HT1080 (cell line): ENCODE results near the gene NR1I3. TPM values are rescaled to one million over a fixed set of nuclear protein-coding genes. Genes with fewer than 3 reads are reported as not detected.
"Not testable (repeated sequence)": the region's sequence is repeated elsewhere in the genome, so short reads cannot be mapped to it uniquely, and the experiment has no call there.

Experiments
- DNase-seq: peaks from one replicate; pipeline ENCODE4 v3.0.0-alpha.2; 2015; ENCODE audit warnings: low read depth
- polyA plus RNA-seq, 2 experiments: library from polyadenylated mRNA; depleted of rRNA; stranded (reverse); fragments of >200 nt; gene quantifications; 2 replicates each; pipeline ENCODE4 v1.2.3, GENCODE V29; 2015
- total RNA-seq: library from RNA; depleted of rRNA; stranded (reverse); fragments of >200 nt; shearing (Covaris generic); gene quantifications from 2 replicates; pipeline ENCODE4 v1.2.3, GENCODE V29; 2014; rRNA removed

NR1I3 gene, protein sequence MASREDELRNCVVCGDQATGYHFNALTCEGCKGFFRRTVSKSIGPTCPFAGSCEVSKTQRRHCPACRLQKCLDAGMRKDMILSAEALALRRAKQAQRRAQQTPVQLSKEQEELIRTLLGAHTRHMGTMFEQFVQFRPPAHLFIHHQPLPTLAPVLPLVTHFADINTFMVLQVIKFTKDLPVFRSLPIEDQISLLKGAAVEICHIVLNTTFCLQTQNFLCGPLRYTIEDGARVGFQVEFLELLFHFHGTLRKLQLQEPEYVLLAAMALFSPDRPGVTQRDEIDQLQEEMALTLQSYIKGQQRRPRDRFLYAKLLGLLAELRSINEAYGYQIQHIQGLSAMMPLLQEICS
- total RNA-seq: not detected in 2 replicates
- not detected in 2 replicates for polyA plus RNA-seq (2015; cell fraction: cytosol; rRNA removed)
- polyA plus RNA-seq (2015; cell fraction: nucleus; rRNA removed): not detected in 2 replicates

DNA sequence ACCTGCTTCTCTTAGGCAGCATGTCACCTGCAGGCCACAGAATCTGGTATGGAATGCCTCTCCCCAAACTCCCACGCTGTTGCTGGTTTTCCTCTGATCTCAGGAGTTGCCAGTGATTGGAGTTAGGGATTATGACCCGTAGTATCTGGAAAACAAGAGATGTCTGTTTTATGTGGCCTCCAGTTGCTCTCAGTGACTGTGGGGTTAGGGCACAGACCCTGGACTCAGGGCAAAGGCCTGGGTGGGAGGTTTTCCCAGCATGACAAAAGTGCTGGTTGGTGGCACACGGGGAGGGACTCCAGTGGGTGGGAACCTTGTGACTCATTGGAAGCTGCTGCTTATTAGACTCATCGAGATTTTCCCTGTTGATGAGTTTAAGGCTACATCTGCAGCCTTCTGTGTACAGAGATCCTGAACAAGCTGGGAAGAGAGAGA is at the start of gene NR1I3:
Gene NR1I3, minus strand, starts transcription at position 165 of the 435 bp plus-strand sequence. CDS start 1,638 bp downstream, outside the sequence.
- no peak for DNase-seq

DNA sequence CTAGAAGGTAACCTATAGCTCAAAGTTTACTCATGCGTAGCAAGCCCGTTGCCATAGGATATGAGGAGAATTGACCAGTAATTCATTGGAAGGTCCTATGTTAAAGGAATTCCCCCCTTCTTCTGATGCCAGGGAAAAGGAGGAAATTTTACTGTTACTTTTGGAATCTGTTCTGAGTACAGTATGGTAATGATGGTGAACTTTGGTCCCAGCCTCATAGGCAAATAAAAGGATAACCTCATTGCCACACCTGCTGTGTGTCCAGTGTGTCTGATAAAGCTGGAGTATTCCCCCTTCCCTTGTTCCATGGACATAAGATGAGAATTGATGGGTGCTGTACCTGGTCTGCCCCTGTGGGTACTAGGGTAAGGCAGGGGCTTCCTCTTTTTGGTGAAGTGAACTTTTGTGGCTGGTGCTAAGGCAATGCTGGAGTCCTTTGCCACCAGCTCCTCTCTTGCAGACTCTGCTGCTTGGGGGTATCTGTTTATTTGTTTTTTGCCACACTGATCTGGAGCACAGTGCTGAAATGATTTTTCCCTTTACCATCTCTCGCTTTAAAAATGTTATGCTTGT is 49.6 kb upstream of the NR1I3 start:
- no peak for DNase-seq

DNA sequence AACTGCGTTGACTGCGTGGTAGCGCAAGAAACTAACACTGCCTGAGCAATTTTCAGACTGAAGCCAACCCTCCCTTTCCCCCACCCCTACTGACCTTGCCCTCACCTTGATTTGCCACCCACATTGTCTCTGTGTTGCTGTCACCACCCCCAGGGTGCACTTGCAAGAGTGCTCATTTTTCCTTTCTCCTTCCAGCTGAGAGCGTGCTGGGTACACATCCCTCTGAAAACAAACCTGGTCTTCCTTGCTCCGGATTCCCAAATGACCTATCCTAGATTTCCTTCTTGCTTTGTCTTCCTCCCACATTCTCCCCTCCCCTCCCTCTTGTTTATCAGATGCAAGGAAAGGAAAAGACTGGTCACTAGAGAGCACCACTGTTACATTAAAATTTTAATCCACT is 47.5 kb upstream of the NR1I3 start:
- DNase-seq: no peak

DNA sequence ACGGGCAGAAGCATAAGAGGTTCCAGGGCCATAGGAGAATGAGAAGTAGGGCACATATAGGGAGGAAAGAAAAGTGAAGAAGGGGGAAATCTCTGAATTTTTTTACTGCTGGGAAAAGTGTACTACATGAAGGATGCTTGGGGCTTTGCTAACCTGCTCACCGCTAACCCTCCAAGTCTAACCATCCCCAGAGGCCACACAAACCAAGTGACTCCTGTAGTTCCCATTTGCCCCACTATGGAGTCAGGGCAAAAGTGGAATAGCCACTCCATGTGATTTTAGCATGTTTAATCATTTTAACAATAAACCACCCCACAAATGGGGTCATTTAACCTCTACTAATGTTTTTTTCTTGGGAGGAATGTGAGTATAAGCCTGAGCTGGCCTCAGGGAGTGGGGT is 47.1 kb upstream of the NR1I3 start:
- no peak for DNase-seq

DNA sequence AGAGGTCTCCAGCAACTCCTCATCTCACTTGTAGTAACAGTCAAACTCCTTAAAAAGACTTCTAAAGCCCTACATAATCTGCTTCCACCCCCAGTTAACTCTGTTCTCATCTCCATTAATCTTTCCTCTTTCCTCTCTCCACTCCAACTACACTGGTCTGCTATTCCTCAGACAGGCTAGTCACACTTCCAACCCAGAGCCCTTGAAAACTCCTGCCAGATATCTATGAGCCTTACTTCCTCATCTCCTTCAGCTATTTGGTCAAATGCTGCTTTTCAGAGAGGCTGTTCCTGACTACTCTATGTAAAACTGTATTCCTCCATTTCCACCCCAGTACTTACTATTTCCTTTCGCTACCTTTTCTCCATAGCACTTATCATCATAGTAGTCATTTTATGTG is 45.0 kb upstream of the NR1I3 start:
- no peak for DNase-seq

DNA sequence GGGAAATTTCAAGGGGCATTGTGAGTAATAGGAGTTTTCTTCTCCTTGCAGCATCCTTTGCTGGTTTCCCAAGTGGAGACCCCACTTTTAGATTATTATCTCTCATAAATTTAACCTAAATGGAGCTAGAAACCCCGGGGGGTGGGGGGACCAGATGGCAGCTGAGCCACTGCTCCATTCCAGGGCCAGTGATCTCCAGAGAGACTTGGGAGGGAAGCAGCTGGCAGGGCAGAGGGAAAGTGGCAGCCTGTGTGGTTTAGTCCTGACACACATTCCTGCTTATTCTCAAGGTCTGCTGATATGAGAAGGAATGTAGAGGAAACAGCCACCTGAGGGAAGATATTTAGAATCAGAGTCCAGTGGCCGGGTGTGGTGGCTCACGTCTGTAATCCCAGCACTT is 36.9 kb upstream of the NR1I3 start:
- DNase-seq: no peak

DNA sequence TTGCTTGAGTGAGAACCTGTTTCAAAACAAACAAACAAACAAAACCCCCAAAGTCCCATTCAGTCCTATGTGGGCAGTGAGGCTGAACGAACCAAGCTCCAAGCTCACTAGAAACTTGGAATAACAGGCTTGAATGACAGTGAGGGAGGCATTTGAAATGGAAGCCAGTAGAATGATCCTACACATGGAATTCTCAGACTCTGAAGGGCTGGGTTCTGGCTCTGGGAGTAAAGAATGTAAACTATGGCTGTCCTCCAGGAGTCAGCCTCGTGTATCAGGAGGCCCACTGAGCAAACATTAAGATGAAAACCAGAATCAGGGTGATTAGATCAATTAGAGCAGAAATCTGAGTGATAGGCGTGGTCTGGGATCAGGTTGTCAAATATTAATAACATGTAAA is 35.4 kb upstream of the NR1I3 start:
- DNase-seq: no peak

DNA sequence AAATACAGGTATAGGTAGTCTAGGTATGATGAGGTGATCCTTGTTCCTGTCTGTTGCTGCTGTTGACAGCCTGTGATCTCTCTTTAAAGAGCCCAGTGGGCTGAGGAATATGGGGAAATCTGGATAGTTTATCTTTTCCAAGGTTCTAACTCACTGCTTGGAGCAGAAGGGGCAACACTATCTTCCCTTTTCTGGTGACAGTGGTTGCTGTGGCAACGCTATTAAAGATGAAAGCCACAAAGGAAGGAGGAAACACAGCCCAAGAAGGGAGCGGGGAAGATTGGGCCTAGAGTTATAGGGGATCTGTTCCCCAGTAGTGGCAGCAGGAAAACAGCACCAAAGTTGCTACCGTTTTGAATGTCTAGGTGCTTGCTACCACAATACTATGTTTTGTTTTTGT is 29.3 kb upstream of the NR1I3 start:
- no peak for DNase-seq

DNA sequence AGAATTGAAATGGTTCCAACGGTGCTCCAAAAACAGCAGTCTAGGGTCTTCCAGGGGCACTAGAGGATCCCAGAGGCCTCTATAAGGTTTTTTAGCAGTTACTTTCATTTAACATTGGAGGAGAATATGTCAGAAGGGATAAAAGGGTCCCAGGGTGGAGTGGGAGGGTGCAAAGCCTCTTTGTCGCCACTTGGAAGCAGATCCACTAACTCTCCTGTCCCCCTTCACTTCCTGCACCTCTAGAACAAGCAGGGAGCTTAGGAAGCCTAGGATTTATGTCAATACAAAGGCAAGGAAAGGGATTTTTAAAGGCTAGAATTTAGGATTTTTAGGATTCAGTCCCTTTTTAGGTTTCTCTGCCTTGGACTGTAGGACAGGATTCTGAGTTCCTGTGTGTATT is 28.8 kb upstream of the NR1I3 start:
- no peak for DNase-seq

DNA sequence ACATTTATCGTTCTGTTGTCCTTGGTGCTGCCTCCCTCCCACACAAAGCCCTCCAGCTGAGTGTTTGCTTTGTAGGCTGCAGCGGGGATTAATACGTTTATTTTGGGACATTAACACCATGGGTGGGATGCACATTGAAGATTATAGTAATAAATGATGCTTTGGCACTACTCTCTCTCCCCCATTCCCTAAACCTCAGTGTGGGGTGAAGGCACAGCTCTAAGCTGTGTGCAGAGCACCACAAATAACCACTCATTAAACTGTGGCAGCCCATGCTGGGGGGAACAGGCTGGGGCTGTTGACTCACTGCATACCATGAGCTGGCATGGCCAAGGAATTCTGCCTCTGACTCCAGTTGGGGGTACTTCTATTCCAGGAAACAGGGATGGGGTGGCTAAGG is 28.2 kb upstream of the NR1I3 start:
- peak; percentile 47 for DNase-seq

DNA sequence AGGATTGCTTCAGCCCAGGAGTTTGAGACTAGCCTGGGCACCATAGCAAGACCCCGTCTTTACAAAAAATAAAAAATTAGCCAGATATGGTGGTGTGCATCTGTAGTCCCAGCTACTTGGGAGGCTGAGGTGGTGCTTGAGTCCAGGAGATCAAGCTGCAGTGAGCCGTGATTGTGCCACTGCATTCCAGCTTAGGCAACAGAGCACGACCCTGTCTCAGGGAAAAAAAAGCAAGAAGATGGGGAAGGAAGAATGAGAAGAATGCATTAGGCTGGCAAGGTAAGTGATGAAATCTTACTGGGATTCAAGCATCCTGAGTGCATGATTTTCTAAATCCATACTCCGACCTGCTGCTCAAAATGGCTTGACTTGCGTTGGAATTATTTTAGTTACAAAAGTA is 27.3 kb upstream of the NR1I3 start:
- no peak for DNase-seq

DNA sequence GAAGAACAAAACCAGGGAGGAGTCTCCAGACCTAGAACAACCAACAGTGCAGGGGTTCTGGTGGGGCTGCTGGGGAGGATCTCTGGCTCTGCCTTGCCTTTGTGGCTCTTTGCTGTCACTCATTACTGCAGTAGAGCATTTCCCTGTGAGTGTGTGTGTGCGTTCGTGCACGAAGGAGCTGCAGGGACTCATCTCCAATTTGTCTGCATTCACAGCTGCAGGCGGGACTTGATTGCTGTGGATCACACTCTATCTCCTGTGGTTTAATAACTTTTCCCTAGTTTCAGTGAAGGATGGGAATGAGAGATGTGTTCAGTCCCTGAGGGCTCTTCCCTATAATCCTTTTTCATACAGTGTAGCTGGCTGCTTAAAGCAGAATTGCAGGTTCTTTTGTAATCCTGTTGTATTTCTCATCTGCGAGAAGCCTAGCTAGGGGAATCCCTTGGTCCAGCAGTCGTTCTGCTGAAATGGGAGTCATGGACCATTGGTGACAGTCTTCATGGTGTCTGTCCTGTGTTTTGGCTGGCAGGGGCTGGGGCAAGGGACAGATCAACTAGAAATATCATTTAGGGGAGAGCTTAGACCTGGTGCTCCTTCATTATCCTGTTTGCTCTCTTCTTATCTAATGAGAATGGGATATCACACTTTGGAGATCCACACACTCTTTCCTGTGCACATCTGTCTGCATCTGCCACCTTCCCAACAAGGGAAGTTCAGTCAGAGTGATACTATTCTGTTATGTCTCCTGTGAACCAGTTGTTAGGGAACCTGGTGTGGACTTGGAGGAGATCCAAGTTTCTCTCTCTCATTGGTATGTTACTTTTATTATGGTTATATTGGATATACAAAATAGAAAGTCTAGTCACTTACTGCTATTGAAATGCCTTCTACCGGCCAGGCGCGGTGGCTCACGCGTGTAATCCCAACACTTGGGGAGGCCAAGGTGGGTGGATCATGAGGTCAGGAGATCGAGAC is 23.5 kb upstream of the NR1I3 start:
- DNase-seq: no peak

DNA sequence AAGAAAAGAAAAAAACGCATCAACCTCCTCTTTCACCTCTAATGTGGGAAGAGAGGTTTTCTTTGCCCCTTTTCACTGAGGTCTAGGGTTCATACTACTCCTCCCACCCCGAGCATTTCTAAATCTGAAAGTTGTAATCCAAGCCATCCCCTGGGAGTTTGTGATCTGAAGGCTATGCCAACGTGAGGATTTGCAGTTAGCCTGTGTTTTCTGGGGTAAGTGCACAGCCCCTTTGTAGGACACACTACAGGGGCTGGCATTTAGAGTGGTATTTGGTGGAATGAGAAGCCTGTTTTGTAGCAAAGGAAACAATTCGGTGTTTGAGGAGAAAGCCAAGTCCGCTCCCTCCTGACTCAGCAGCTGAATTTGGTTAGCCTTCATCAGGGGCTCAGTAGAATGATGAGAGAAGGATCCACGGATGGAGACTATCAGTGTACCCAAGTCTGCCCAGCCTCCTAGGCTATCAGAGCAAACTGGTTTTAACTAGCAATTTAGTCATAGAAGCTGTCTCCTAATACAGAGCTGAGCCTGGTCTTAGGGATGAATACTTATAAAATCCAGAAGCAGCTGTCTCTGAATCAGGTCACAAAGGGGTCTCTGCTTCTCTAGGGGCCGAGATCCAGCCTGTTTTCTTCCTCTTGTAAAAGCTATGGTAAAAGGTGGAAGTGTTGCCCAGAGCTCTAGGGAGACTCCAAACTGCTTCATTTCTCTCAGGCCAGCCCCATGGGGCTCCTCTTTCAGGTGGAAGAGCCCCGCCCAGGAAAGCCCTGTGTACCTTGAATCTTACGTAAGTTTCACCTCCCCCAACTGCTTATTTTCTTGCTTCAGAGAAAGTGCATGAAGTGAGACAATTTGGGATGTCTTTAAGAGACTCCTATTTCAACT is 22.6 kb upstream of the NR1I3 start:
- DNase-seq: no peak

DNA sequence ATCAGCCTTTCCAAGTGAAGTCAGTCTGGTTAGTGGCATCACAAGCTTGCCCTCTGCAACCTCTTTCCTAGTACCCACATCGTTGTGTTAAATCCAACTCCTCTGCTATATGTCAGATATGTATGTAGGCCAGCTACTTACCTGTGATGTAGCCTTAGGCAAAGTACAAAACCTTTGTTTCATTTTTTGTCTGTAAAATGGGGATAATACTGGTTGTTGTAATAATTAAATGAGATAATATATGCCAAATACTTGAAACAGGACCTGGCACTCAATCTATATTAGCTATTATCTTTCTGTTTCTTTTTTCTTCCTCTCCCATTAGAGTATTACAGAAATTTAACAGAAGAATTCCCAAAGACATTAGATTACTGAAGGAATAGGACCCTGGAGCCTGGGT is 21.8 kb upstream of the NR1I3 start:
- no peak for DNase-seq

DNA sequence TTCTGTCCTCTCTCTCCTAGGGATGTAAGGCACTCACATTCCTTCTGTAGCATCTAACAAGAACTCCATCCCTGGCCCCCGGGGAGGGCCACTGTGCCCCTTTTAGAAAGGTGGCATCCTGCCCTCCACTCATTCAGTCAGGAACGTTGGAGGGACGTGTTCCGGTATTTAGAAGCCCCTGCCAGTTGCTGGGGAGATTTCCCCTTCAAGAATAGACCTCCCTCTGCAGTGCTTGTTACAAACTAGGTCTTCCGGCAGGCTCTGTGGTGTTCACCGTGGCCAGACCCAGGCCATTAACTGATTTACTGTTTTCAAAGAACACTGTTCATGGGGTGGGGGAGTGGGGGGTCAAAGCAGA is 21.3 kb upstream of the NR1I3 start:
- DNase-seq: no peak

DNA sequence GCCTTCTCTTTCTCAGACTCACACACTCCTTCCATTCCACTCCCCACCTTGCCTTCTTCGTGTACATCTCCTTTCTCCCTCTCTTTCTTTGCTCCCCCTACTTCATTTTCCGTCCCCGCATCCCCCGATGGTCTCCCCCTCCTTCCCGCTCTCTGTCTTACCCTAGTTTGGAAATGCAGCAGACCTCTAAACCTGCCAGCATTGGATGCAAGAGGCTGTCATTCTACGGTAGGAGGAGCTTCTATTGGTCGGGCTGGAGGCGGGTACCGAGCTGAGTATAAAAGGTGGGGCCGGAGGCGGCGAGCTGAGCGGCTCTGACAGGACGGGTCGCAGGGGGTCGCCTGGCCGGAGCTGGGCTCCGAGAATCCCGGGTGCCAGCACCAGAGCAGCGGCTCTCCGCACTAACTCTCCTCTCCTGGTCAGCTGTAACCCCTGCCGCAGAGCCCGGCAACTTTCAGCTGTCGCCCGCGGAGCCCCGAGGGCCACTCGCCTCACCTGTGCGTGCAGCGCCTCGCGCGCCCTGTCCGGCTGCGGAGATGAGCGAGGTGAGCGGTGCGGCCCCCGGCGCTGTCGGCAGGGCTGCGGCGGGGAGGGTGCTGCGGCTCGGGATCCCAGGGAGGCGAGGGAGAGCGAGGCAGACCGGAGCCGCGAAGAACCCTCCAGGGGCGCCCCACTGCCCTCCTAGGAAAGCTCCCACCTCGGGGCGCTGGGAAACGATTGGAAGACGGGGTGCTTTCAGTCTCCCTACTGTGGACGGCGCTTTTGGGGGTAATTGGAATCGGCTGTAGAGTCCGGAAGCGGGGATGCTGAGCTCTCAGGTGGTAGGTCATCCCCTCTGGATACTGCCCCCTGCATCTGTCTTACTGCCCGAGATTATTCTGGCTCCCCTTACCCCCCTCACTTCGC is 20.7 kb upstream of the NR1I3 start, which contains the start of gene PCP4L1:
Gene PCP4L1, plus strand, starts transcription at position 307 of the 906 bp plus-strand sequence. Its CDS starts 230 bp downstream, at position 537.
- DNase-seq: no peak

DNA sequence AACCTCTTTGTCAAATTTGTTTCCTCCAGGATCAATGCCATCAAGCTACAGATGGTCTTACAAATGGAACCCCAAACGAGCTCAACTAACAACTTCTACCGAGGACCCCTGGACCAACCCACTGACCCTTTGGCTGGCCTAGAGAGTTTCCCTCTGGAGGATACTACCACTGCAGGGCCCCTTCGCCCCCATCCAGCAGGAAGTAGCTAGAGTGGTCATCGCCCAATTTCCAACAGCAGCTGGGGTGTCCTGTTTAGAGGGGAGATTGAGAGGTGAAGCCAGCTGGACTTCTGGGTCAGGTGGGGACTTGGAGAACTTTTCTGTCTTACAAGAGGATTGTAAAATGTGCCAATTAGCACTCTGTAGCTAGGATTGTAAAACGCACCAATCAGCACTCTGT is 19.1 kb upstream of the NR1I3 start:
- not testable (repeated sequence) for DNase-seq

DNA sequence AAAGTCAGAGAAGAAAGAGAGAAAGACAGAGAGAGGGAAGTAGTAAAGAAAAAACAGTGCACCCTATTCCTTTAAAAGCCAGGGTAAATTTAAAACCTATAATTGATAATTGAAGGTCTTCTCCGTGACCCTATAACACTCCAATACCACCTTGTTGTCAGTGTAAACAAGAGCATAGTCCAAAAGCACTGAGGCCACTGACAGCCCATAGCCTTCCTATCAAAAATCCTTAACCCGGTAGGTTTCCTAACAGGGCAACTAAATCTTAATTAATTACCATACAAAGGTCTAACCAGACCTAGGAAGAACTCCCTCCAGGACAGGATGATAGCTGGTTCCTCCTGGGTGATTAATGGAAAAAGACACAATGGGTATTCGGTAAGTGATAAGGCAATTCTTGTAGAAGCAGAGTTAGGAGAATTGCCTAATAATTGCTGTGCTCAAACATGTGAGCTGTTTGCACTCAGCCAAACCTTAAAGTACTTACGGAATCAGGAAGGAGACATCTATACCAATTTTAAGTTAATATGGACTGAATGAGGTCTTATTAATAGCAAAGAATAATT is 18.0 kb upstream of the NR1I3 start:
- DNase-seq: not testable (repeated sequence)

DNA sequence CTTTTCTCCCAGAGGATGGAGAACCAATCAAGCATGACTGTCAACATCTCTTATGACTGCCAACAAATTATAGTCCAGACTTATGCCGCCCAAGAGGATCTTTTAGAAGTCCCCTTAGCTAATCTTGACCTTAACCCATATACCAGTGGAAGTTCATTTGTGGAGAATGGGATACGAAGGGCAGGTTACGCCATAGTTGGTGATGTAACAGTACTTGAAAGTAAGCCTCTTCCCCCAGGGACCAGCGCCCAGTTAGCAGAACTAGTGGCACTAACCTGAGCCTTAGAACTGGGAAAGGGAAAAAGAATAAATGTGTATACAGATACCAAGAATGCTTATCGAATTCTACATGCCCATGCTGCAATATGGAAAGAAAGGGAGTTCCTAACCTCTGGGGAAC is 17.3 kb upstream of the NR1I3 start:
- not testable (repeated sequence) for DNase-seq
